ENCODE data around the gene LRGUK. TPM values are rescaled to one million over a fixed set of nuclear protein-coding genes. Genes with fewer than 3 reads are reported as not detected.
A peak's percentile ranks its signal among the peaks of the same experiment; 100 is the strongest.

The LRGUK gene
- total RNA-seq, 1 experiment from 2014 or later, result 1.5 TPM

DNA sequence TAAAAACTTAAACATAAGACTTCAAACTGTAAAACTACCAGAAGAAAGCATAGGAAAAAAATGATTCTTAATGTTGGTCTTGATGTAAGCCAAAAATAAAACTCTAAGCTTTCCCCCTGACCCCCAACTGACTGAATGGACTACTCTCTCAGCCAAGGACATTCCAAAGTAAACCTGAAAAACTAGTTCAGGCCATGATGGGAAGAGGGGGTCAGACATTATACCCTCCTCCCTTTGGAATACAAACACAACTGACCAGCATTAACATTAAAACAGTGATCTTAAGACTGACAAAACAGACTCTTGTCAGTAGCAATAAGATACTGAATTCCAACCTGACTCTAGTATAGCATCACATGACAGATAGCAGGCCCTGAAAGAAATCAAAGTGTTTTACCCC is 13.5 kb upstream of the LRGUK start:
- Mint-ChIP-seq H3K27ac (peak overlapping the region in 2 of 3 experiments; percentile 35 to 92; a peak in 4 of 7 replicates), H3K4me1 (peaks cover 25 to 36% of the 10 kb centered on the region in 2 experiments), H3K4me3 (no peak overlapping the region), H3K27me3 (ENCODE audit: low read depth) (no peaks in the 10 kb centered on the region; the same call in 1 of the 2 replicates), H3K9me3 (peaks cover 2 to 13% of the 10 kb centered on the region in 2 experiments; a peak in 4 of 5 replicates), H3K36me3 (ENCODE audit: insufficient read depth in 1 of 3, low read depth in 3 of 3) (peaks cover 0 to 5% (median 4%) of the 10 kb centered on the region in 3 experiments; a peak in 4 of 7 replicates)
- no peak overlapping the region for H4K5ac ChIP-seq (ENCODE audit: insufficient read length, low read depth, low read length)
- no peak overlapping the region for H3K9ac ChIP-seq (ENCODE audit: extremely low read depth, insufficient read length, low read length)
- H4K91ac ChIP-seq (ENCODE audit: insufficient read length, low read depth, low read length), result no peak overlapping the region
- no peak overlapping the region for H4K8ac ChIP-seq (replicated peaks; ENCODE audit: insufficient read length, low read depth, low read length)
- no peak overlapping the region for H3K23ac ChIP-seq (ENCODE audit: insufficient read length, low read depth, low read length)
- H2AK5ac ChIP-seq (ENCODE audit: insufficient read length, low read length), result no peak overlapping the region
- H3K27me3 ChIP-seq (ENCODE audit: insufficient read depth, low read length), result no peaks in the 10 kb centered on the region
- no peaks in the 10 kb centered on the region for H3K79me1 ChIP-seq (ENCODE audit: insufficient read depth, low read depth, low read length, poor library complexity, severe bottlenecking)
- H2BK15ac ChIP-seq (ENCODE audit: low read depth, low read length), result no peak overlapping the region
- H3K9me3 ChIP-seq (ENCODE audit: control insufficient read depth, low read depth, low read length), result no peaks in the 10 kb centered on the region
- H3K79me2 ChIP-seq (ENCODE audit: insufficient read depth, low read length), result no peaks in the 10 kb centered on the region
- no peak overlapping the region for H3K56ac ChIP-seq (ENCODE audit: insufficient read length, low read depth, low read length)
- no peak overlapping the region for H3K4ac ChIP-seq (ENCODE audit: low read depth, low read length)
- H2AFZ ChIP-seq (ENCODE audit: low read length), result no peak overlapping the region
- no peak overlapping the region for H3K4me2 ChIP-seq (ENCODE audit: insufficient read depth, insufficient read length, low read length)
- H3K14ac ChIP-seq (ENCODE audit: insufficient read depth, low read length), result no peak overlapping the region
- H2BK120ac ChIP-seq (ENCODE audit: low read depth, low read length, poor library complexity, severe bottlenecking), result no peak overlapping the region
- H3T11ph ChIP-seq (ENCODE audit: low read length), result no peak overlapping the region
- no peaks in the 10 kb centered on the region for H4K20me1 ChIP-seq (ENCODE audit: control insufficient read depth, insufficient read depth, insufficient read length)
- no peak overlapping the region for H2BK20ac ChIP-seq (ENCODE audit: low read depth, low read length, poor library complexity, severe bottlenecking)
- H2BK12ac ChIP-seq (ENCODE audit: insufficient read length, low read depth, low read length), result no peak overlapping the region
- no peaks in the 10 kb centered on the region for H3K23me2 ChIP-seq (ENCODE audit: insufficient read length, low read depth, low read length, poor library complexity, severe bottlenecking)
- no peak overlapping the region for H2BK5ac ChIP-seq (ENCODE audit: insufficient read length, low read length)
- TF ChIP-seq, protein P1, sequence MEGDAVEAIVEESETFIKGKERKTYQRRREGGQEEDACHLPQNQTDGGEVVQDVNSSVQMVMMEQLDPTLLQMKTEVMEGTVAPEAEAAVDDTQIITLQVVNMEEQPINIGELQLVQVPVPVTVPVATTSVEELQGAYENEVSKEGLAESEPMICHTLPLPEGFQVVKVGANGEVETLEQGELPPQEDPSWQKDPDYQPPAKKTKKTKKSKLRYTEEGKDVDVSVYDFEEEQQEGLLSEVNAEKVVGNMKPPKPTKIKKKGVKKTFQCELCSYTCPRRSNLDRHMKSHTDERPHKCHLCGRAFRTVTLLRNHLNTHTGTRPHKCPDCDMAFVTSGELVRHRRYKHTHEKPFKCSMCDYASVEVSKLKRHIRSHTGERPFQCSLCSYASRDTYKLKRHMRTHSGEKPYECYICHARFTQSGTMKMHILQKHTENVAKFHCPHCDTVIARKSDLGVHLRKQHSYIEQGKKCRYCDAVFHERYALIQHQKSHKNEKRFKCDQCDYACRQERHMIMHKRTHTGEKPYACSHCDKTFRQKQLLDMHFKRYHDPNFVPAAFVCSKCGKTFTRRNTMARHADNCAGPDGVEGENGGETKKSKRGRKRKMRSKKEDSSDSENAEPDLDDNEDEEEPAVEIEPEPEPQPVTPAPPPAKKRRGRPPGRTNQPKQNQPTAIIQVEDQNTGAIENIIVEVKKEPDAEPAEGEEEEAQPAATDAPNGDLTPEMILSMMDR (conservative IDR thresholded peaks at IDR 0.05), result no peak
- no peak for DNase-seq
- no peak overlapping the region for H3K18ac ChIP-seq (ENCODE audit: insufficient read length, low read depth, low read length)
- no peaks in the 10 kb centered on the region; the same call in 1 of the 2 replicates for H3K4me1 ChIP-seq (ENCODE audit: insufficient read depth, low read length)
- H3K27ac ChIP-seq (ENCODE audit: insufficient read length, low read depth, low read length), result no peak overlapping the region
